ENCODE data around the gene C4orf50.

The C4orf50 gene

DNA sequence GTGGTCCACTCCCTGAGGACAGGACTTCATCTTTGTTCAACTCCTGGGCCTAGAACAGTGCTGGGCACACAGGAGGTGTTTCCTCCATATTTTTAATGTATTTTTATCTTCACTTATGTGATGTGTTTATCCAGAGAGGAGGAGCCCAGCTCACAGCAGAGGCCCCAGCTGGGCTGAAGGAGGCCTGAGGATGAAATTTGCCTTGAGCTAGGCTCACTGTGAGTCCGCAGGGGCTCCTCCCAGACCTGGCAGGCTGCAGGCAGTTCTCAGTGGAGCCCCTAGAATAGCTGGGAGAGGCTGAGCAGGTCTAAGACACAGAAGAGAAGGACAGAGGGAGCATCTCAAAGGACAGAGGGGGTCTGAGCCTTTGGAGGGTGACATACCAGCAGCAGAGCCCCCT, 26.8 kb downstream of the C4orf50 start:
- DNase-seq = no peak

- DNase-seq = no peak
These were observed 27.6 kb downstream of the C4orf50 start for GRCh38 chr4:5990446-5991160.

- DNase-seq = no peak
These were observed 28.7 kb downstream of the C4orf50 start for GRCh38 chr4:5989236-5990225.

- no peak for DNase-seq
These were observed 30.0 kb downstream of the C4orf50 start for GRCh38 chr4:5988086-5988845.

DNA sequence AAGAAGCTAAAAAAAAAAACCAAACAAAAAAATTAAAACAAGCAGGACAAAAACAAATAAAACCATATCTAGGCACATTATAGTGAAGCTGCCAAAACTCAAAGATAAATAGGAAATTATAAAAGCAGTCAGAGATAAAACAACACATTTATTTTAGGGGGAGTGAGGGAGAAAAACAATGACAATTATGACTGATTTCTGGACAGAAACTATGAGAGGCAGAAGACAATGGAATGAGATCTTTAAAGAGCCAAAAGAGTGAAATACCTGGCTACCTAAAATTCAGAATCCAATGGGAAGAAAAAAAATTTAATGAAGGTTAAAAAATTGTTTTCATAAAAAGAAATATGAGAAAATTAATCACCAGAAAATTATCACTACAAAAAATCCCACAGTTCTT, 33.4 kb downstream of the C4orf50 start:
- DNase-seq = no peak

GRCh38 chr4:5982156-5982973, 35.9 kb downstream of the C4orf50 start:
- DNase-seq = no peak

DNA sequence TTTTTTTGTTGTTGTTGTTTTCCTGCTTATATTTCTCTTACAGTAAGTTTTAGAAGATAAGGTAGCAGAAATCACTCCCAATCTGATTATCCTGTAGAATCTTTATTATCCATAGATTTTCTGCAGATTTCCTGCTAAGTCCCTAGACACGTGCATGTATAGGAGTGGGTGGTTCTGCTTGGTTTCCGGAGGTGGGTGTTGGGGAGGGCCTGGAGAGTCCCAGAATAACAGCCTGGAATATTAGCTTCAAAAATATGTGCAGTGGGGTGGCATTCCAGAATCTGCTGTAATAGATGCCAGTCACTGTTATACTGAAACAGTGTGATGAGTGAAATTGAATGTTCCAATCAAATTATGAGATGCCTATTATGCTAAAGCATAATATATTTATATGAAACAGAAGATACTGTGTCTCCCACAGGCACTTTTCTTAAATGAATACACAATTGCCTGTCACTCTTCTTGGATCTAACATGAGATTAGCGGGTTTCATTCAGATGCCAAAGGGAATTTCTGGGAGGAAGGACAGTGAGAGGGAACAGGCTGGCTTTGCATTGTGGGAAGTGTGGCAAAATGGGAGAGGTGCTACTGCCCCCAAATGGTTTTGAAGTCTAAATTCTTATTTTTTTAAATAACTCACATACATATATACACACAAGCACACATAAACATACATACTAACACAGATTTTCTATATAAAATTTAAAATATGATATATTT, 37.6 kb downstream of the C4orf50 start:
- DNase-seq = no peak

GRCh38 chr4:5979981-5980380, 38.2 kb downstream of the C4orf50 start:
- DNase-seq = no peak

DNA sequence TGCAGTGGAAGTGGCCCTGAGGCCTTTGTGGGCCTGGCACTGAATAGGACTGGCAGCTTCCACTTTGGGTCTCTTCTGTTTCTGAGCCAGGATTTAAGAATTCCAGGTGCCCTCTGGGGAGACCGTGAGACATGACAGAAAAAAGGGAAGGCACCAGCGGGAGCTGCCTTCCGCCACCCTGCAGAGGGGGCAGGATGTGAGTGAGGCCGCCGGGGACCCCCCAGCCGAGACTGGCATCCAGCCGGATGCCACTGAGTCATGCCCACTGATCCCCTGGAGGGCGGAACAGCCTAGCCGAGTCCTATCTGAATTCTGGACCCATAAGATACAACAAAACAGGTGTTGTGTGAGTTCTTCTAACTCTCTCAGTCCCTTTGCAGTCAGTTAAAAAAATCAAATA, 41.3 kb downstream of the C4orf50 start:
- DNase-seq = no peak

DNA sequence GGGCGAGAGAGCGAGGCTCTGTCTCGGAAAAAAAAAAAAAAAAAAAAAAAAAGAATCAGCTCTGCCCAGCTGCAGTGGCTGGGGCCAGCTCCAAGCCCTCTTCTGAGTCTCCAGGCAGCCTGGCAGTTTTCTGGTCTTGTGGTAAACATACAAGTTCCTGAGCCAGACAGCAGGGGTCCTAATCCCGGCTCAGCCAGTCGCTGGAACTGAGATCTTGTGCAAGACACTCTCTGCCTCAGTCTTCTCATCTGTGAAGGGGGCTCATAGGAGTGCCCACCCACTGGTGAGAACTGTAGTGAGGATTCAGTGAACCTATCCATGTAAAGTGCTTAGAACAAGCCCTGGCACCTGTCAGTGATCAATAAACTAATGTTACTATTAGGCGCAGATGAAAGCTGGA, 41.8 kb downstream of the C4orf50 start:
- no peak for DNase-seq

GRCh38 chr4:5974321-5974720, 43.9 kb downstream of the C4orf50 start:
- no peak for DNase-seq

DNA sequence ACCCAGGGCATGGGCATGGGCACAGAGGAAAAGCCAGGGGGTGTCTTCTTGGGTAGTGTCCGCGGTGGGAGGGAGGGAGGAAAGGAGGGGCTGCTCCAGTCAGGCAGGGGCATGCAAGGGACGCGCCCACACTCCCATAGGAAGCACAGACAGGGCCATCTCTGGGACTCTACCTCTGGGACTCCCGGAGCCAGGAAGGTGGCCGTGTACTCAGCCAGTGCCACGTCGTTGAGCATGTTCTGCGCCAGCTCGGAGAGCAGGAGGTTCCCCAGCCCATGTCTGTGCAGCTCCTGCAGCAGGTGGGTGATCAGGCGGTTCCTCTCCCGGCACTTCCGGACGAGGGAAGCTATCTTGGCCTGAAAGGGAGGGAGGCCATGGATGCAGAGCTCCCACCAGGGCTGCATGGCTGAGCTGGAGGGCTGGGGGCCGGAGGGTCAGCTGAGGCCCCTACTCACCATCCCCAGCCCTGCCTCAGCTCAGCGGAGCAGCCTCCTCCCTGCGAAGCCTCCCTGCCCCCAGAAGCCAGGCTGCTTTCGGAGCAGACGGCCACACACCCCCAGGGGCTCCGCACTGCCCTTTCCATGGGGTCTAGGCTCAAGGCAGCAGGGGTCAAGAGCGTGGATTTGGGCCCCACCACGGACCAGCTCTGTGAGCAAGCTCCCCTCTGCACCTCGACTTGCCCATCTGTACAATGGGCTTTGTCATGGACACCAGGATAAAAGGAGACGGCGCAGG, 44.6 kb downstream of the C4orf50 start:
- DNase-seq = no peak

DNA sequence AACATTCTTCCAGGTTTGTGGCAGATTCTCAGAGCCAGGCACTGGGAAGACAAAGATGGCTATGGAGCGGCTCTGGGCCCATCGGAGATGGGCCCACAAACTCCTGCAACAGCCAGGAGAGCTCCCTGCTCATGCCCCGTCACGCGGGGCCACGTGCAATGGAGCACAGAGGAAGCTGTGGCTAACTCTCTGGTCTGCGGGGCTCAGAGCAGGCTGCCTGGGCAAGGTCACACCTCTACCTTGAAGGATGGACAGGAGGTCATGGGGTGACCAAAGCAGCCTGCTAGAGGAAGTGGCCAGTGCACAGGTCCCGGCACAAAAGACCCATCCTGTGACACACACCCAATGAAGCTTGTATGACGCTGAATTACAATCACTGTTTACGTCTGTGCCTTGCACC, 45.2 kb downstream of the C4orf50 start:
- DNase-seq = no peak

DNA sequence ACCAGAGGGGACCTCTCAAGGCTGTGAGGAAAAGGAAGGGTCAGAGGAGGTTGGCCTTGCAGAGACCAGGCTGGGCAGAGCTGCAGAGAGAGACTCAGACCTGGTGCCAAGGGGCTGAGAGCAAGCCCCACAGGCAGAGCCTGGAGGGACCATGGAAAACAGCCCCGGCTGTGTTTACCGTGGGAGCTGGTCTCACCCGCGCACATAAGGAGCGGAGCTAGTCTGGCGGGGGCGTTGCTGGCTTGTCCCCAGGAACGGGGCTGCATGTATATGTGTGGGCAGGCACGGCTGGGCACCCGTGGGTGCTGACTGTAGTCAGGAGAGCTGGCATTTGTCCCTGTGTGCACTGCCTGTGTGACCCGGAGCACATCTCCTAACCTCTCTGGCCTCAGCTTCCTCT, 45.7 kb downstream of the C4orf50 start:
- DNase-seq = no peak

GRCh38 chr4:5971078-5971450, 47.2 kb downstream of the C4orf50 start:
- DNase-seq = no peak

- no peak for DNase-seq
These were observed 47.7 kb downstream of the C4orf50 start for GRCh38 chr4:5970381-5971077.

DNA sequence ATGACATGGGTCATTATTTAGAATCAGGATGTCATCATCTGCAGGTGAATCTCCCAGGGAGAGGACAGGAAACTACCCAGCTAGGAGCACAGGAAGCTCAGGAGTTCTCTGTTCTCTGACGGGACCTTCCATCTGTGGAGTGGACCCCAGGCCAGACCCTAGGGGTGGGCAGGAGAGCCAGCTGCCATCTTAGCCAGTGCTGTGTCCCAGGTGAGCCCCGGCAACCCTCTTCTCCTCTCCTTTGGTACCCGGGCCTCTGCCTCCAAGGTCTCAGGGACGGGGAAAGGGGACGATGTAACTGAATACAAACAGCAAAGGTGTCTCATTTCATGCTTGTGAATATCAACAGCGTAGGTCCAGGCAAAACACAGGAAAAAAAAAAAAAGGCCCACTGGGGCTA, 48.5 kb downstream of the C4orf50 start:
- DNase-seq = no peak

GRCh38 chr4:5969336-5969735, 48.9 kb downstream of the C4orf50 start:
- DNase-seq = no peak

GRCh38 chr4:5968246-5968645, 50.0 kb downstream of the C4orf50 start:
- DNase-seq = no peak

DNA sequence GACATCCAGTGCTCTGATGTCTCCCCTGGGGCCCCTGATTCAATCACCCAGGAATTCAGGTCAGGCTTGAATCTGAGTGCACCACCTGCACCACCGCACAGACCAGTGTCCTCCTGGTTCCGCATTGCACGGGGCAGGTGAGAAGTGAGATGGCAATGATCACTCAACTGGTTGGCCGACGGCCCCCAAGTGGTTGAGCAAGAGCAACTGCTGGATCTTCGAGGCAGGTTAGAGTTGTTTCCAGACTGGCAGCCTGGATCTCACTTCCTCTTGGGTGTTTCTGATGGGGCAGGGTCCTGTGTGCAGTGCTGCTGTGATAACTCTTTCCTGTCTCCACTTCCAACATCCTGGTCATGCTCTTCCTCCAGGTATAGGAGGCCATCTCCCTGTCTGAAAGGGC, 50.4 kb downstream of the C4orf50 start:
- no peak for DNase-seq
